Astrocyte (in vitro differentiated cells and primary cell): ENCODE data around the gene LYST.

Experiments used
- EZH2 ChIP-seq: IDR thresholded peaks from 2 replicates; pipeline ENCODE4 v1.6.1; 2012; ENCODE audit warnings: mild to moderate bottlenecking, low read length, inconsistent platforms; ENCODE audit not compliant: insufficient read depth
- TF ChIP-seq, protein P1 (sequence below): IDR thresholded peaks from 2 replicates; pipeline ENCODE4 v1.5.1; 2011; ENCODE audit warnings: low read depth, mild to moderate bottlenecking, inconsistent platforms, low read length, moderate library complexity; ENCODE audit not compliant: insufficient read depth

DNA sequence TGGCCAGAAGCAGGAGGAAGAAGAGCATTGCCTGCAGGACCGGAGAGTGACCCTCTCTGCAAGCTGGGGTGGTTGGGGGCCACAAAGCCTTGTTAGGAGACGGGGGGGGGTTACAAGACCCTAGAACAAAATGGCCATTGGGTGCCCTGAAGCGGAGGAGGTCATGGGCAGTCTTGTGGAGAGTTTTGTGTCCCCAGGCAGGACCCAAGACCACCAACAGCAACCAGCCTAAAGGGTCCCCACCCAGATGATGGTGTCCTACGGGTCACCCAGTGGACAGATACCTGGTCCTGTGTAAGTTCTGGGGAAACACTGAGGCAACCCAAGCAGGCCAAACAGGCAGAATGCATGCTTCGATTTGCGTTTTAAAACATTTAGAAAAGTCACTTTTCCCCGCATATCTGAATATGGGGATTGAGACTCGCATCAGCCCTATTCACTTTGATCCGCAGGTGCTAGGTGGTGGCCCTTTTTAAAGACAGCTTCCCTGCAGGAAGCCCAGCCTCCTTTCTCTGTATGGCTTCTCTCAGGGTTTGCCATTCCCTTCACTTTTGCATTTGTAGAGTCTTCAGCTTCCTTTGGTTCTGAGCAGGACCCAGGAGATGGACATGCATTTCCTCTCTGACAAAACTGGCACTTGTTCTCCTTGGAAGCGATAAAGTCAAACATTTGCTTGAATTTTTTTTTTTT lies 238.2 kb downstream of the LYST start:
- TF ChIP-seq, protein P1, sequence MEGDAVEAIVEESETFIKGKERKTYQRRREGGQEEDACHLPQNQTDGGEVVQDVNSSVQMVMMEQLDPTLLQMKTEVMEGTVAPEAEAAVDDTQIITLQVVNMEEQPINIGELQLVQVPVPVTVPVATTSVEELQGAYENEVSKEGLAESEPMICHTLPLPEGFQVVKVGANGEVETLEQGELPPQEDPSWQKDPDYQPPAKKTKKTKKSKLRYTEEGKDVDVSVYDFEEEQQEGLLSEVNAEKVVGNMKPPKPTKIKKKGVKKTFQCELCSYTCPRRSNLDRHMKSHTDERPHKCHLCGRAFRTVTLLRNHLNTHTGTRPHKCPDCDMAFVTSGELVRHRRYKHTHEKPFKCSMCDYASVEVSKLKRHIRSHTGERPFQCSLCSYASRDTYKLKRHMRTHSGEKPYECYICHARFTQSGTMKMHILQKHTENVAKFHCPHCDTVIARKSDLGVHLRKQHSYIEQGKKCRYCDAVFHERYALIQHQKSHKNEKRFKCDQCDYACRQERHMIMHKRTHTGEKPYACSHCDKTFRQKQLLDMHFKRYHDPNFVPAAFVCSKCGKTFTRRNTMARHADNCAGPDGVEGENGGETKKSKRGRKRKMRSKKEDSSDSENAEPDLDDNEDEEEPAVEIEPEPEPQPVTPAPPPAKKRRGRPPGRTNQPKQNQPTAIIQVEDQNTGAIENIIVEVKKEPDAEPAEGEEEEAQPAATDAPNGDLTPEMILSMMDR: no peak
- no peak for TF ChIP-seq EZH2
